ENCODE measurements around the gene GJC2. TPM values are rescaled to one million over a fixed set of nuclear protein-coding genes. Genes with fewer than 3 reads are reported as not detected.
A peak's percentile ranks its signal among the peaks of the same experiment; 100 is the strongest.

The GJC2 gene
- total and polyA plus RNA-seq, 12 donors, result 0.61 to 1.5 (median 1.2) TPM

DNA sequence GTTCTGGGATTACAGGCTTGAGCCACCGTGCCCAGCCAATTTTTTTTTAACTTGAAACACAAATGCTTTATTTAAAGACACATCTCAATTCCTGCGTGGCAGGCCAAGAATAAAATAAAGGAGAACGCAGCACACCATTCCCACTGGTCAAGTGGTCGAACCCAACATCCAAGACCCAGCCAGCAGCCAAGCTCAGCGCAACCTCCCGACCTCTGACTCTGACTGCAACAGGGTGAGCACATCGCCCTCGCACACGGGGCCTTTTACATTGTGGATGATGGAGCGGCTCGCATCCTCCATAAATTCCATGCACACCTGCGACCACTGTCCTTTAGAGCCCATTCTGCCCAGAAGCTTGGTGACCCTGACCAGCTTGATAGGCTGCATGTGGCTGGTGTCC, 15.1 kb upstream of the GJC2 start:
- DNase-seq, result no peak
- H3K4me1 ChIP-seq, result peaks cover 0 to 13% (median 4%) of the 10 kb centered on the region in 9 donors
- intact Hi-C loops (cut with DNase I), result loop anchor here in 6 of 10 donors (5.0 to 10.0 kb wide), 6 partner anchors 33 to 383 kb away; partner anchors contain the start of genes IBA57 (in 3 of the 6), OBSCN (in 1 of the 6) and RNF187 (in 1 of the 6)
- TF ChIP-seq, protein P1, sequence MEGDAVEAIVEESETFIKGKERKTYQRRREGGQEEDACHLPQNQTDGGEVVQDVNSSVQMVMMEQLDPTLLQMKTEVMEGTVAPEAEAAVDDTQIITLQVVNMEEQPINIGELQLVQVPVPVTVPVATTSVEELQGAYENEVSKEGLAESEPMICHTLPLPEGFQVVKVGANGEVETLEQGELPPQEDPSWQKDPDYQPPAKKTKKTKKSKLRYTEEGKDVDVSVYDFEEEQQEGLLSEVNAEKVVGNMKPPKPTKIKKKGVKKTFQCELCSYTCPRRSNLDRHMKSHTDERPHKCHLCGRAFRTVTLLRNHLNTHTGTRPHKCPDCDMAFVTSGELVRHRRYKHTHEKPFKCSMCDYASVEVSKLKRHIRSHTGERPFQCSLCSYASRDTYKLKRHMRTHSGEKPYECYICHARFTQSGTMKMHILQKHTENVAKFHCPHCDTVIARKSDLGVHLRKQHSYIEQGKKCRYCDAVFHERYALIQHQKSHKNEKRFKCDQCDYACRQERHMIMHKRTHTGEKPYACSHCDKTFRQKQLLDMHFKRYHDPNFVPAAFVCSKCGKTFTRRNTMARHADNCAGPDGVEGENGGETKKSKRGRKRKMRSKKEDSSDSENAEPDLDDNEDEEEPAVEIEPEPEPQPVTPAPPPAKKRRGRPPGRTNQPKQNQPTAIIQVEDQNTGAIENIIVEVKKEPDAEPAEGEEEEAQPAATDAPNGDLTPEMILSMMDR (IDR thresholded peaks at IDR 0.05), result no peak
- no peak for ATAC-seq
- H3K27me3 ChIP-seq, result peaks cover 0 to 5% (median 0%) of the 10 kb centered on the region in 7 donors
- H3K27ac ChIP-seq, result no peak overlapping the region
- H3K9me3 ChIP-seq, result no peaks in the 10 kb centered on the region
- no peak overlapping the region for H3K4me3 ChIP-seq
- no peaks in the 10 kb centered on the region for H3K36me3 ChIP-seq
- 81 to 82% methylated on average over 12 of the region's 12 CpGs for whole genome bisulfite sequencing, 2 donors

DNA sequence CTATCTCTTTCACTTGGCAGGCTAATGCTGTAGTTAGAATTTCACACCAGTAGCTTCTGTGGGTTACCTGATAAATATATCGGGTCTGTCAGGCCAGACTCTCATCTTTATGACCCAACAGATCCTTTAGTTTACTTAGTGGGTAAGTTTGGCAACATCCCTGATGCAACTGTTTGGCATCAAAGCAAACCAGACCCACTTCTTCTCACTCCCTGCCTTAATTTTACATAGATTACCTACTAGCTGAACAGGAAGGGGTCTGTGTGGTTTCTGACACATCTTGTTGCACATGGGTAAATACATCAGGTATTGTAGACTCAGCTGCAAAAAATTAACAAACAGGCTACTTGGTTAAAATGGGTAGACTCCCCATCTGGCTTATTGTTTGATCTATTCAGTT, 12.8 kb upstream of the GJC2 start:
- no peaks in the 10 kb centered on the region for H3K9me3 ChIP-seq
- peaks cover 6 to 18% (median 13%) of the 10 kb centered on the region in 9 donors for H3K4me1 ChIP-seq
- WGBS, 2 donors, result 38 to 54% methylated on average over 1 of the region's 1 CpG
- H3K27me3 ChIP-seq, result peaks cover 0 to 3% (median 0%) of the 10 kb centered on the region in 7 donors
- TF ChIP-seq, protein P1 (IDR thresholded peaks at IDR 0.05), result no peak
- no peak overlapping the region for H3K4me3 ChIP-seq
- DNase-seq (no peak), ATAC-seq (no peak)
- H3K27ac ChIP-seq, result no peak overlapping the region
- intact Hi-C loops (cut with DNase I), result loop anchor here in 3 of 10 donors (10.0 kb wide), 3 partner anchors 68 to 348 kb away; partner anchors contain the start of genes OBSCN (in 1 of the 3) and RNF187 (in 1 of the 3)
- H3K36me3 ChIP-seq, result peaks cover 0 to 2% (median 0%) of the 10 kb centered on the region in 9 donors

DNA sequence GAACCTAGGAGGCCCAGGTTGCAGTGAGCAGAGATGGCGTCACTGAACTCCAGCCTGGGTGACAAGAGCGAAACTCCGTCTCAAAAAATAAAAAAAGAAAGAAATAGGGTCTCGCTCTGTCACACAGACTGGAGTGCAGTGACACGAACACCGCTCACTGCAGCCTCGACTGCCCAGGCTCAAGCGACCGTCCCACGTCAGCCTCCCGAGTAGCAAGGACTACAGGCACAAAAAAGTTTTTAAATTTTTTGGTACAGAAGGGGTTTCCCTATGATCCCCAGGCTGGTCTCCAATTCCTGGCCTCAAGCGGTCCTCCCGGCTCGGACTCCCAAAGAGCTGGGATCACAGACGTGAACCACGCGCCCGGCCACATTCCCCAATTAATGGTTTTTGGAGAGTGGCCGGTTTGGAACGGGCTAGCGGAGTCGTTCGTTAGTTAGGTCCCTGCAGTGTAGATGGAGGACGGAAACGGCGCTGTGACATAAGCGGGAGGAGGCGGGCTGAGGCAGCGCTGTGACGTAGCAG, 10.3 kb upstream of the GJC2 start:
- 20 to 24% methylated on average over 30 of the region's 30 CpGs for WGBS, 2 donors
- peak overlapping the region; percentile 25 to 100 (median 92) for H3K4me3 ChIP-seq
- intact Hi-C loops (cut with DNase I), result loop anchor here in 3 of 10 donors (10.0 kb wide), 3 partner anchors 65 to 345 kb away; partner anchors contain the start of genes OBSCN (in 1 of the 3) and RNF187 (in 1 of the 3)
- H3K9me3 ChIP-seq, result no peaks in the 10 kb centered on the region
- H3K27ac ChIP-seq, result peak overlapping the region; percentile 97 to 100 (median 99)
- H3K27me3 ChIP-seq, result no peaks in the 10 kb centered on the region
- H3K36me3 ChIP-seq, result peaks cover 0 to 12% (median 0%) of the 10 kb centered on the region in 9 donors
- DNase-seq (no peak), ATAC-seq (no peak)
- peaks cover 25 to 44% (median 39%) of the 10 kb centered on the region in 9 donors for H3K4me1 ChIP-seq
- TF ChIP-seq, protein P1 (IDR thresholded peaks at IDR 0.05), result no peak

DNA sequence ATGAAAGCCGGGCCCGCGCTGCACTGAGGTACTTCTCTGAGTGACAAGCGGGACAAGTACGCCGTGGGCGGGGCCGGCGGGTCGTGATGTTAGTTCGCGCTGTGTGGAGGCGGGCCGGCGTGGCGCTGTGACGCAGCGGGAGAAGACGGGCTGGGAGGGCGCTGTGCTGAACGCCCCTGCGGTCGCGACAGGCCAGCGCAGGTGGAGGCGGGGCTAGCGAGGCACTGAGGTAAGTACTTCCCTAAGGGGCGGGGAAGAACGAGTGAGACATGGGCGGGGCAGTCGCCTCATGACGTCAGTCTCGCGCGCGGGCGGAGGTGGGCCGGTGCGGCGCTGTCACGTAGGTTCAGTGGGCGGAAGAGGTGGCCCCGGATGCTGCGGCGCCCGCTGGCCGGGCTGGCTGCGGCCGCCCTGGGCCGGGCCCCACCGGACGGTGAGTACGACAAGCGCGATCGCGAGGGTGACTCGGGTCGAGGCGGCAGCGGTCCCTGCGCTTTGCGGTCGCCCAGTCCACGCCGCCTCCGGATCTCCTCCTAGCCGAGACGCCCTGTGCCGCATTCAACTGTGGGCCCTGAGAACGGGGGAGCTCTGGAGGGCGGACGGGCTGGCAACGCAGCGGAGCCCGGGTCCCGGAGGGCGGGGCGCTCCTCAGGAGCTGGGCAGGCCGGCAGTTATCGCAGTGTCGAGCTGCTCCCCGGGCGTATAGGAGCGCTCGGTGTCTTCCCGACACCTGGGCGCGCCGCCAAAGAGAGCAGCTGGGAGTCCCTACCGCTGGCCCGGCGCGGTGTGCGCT, 9.6 kb upstream of the GJC2 start, which contains the start of gene GUK1:
GUK1 (plus strand) TSS at position 349 of the 793 bp plus-strand sequence; CDS start at position 373, 24 bp downstream.
- Histone ChIP-seq H3K4me3 (peak within 1 kb of the TSS; percentile 83 to 100 (median 95)), H3K27ac (peak within 1 kb of the TSS; percentile 97 to 100 (median 99)), H3K27me3 (no peaks in the 10 kb centered on the region), H3K4me1 (peaks cover 25 to 47% (median 44%) of the 10 kb centered on the region in 9 donors), H3K36me3 (peaks cover 0 to 16% (median 0%) of the 10 kb centered on the region in 9 donors), H3K9me3 (no peaks in the 10 kb centered on the region)
- DNase-seq (peak; percentile 99 to 100), ATAC-seq (peak; percentile 92 to 96 (median 94))
- intact Hi-C loops (cut with DNase I), result loop anchor here in 6 of 10 donors (1.0 to 10.0 kb wide), 7 partner anchors 22 to 345 kb away; partner anchors contain the start of genes IBA57 (in 4 of the 6), OBSCN (in 1 of the 6), RNF187 (in 1 of the 6) and TRIM11 (in 1 of the 6)
- TF ChIP-seq, protein P1 (IDR thresholded peaks at IDR 0.05), result peak in 7 of 9 donors; percentile 11 to 57 (median 41)
- 0% methylated on average over 90 to 95 of the region's 95 CpGs for WGBS, 2 donors
